ENCODE measurements around the gene PWWP2B.
"Not testable (repeated sequence)": the region's sequence is repeated elsewhere in the genome, so short reads cannot be mapped to it uniquely, and the experiment has no call there.

Gene PWWP2B

DNA sequence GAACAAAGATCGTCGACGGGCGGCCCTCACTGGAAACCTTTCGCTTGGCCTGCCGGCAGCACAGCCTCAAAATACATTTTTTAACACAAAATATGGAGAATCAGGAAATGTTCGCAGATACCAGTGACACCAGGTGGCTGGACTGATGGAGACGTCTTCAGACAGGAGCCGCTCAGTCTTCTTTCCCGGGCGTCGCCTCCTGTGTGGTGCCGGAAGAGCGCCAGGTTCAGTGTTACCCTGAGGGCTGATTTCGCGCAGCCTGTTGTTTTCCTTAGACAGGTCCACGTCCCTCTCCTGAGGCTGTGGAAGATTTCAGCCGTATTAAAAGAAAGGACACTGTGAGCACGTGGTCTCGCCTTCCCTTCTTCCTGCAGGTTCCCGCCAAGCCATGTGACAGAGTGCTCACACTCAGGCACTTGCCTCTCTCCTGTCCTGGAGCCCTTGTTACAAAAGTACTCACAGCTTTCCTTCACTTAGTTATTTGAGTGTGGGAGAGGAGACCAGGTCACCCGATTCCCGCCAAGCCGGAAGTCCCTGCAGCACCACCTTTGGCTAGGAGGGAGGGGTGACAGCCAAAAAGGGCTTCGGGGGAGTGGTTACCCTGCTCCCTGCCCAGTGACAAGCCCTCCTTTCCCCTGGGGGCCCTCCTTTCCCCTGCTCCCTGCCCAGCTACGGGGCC is 21.7 kb upstream of the PWWP2B start:
- Histone ChIP-seq H3K4me3 (ENCODE audit: low read length) (no peak overlapping the region), H3K9me3 (replicated peaks; ENCODE audit: low read length) (no peaks in the 10 kb centered on the region), H3K27me3 (ENCODE audit: control insufficient read depth, insufficient read depth, low read length) (no peaks in the 10 kb centered on the region), H3K36me3 (ENCODE audit: insufficient read depth, low read length) (no peaks in the 10 kb centered on the region), H3K4me2 (ENCODE audit: low read length) (no peak overlapping the region), H3K9ac (ENCODE audit: low read depth, low read length) (no peak overlapping the region), H3K4me1 (ENCODE audit: control insufficient read depth, insufficient read depth, low read length) (no peaks in the 10 kb centered on the region)

DNA sequence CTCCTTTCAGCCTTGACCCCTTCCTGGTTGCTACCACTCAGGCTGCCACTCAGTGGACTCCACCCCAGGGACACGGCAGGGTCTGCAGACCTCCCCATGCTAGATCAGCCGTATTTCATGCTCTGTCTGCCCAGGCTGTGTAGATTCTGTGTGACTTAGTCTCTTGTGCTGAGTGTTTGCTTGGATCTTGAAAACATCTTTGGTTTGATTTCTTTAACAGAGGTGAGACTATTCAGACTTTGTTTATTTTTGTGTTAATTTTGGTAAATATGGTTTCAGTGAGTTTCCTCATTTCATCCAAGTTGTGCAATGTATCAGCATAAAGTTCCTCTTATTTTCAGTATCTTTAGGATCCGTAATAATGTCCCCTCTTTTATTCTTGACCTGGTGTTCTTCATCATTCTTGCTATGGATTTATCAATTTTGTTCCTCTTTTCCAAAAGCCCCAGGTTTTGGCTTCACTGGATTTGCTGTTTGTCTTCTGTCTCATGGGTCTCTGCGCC is 21.2 kb upstream of the PWWP2B start:
- Histone ChIP-seq H3K9me3 (replicated peaks; ENCODE audit: low read length) (no peaks in the 10 kb centered on the region), H3K4me2 (ENCODE audit: low read length) (no peak overlapping the region), H3K4me3 (ENCODE audit: low read length) (no peak overlapping the region), H3K27me3 (ENCODE audit: control insufficient read depth, insufficient read depth, low read length) (no peaks in the 10 kb centered on the region), H3K36me3 (ENCODE audit: insufficient read depth, low read length) (no peaks in the 10 kb centered on the region), H3K4me1 (ENCODE audit: control insufficient read depth, insufficient read depth, low read length) (no peaks in the 10 kb centered on the region), H3K9ac (ENCODE audit: low read depth, low read length) (no peak overlapping the region)

DNA sequence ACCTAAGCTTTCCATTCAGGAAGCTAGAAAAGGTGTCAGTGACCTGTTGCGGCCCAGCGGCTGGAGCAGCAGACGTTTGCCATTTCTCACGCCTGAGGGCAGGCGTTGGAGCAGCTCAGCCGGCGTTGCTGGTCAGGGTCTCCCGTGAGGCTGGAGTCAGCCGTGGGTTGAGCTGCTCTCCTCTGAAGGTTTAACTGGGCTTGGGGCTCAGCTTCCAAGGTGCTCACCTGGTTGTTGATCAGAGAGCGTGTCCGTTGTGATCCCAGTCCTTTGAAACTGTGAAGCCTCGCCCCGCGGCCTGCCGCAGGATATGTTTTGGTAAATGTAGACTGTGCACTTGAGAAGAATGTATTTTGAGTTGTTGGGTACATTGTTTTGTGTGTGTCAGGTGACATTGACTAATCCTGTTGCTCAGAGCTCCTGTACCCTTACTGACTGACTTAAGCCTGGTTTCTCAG is 20.6 kb upstream of the PWWP2B start:
- Histone ChIP-seq H3K27me3 (ENCODE audit: control insufficient read depth, insufficient read depth, low read length) (no peaks in the 10 kb centered on the region), H3K4me3 (ENCODE audit: low read length) (no peak overlapping the region), H3K4me2 (ENCODE audit: low read length) (no peak overlapping the region), H3K9me3 (replicated peaks; ENCODE audit: low read length) (no peaks in the 10 kb centered on the region), H3K9ac (ENCODE audit: low read depth, low read length) (no peak overlapping the region), H3K36me3 (ENCODE audit: insufficient read depth, low read length) (no peaks in the 10 kb centered on the region), H3K4me1 (ENCODE audit: control insufficient read depth, insufficient read depth, low read length) (no peaks in the 10 kb centered on the region)

DNA sequence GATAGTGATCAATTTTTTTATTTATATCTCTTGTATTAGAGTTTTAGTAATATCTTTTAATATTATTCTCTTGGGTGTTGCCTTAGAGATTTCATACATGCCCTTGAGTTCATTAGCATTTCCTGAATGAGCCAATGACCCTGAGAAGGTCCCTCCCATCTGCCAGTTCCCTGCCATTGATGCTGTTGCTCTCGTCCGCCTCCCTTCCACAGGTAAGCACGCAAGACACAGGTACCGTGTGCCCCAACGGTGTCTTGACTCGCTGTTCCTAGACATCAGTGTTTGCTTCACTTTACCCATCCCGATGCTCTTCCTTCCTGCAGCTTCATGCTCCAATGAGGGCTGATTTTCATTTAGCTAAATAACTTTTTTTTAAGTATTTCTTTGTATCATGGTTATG is 19.7 kb upstream of the PWWP2B start:
- no peaks in the 10 kb centered on the region for H3K9me3 ChIP-seq (replicated peaks; ENCODE audit: low read length)
- no peaks in the 10 kb centered on the region for H3K36me3 ChIP-seq (ENCODE audit: insufficient read depth, low read length)
- no peak overlapping the region for H3K4me2 ChIP-seq (ENCODE audit: low read length)
- H3K4me1 ChIP-seq (ENCODE audit: control insufficient read depth, insufficient read depth, low read length) = peaks cover 6% of the 10 kb centered on the region
- H3K27me3 ChIP-seq (ENCODE audit: control insufficient read depth, insufficient read depth, low read length) = no peaks in the 10 kb centered on the region
- H3K9ac ChIP-seq (ENCODE audit: low read depth, low read length) = no peak overlapping the region
- H3K4me3 ChIP-seq (ENCODE audit: low read length) = no peak overlapping the region

DNA sequence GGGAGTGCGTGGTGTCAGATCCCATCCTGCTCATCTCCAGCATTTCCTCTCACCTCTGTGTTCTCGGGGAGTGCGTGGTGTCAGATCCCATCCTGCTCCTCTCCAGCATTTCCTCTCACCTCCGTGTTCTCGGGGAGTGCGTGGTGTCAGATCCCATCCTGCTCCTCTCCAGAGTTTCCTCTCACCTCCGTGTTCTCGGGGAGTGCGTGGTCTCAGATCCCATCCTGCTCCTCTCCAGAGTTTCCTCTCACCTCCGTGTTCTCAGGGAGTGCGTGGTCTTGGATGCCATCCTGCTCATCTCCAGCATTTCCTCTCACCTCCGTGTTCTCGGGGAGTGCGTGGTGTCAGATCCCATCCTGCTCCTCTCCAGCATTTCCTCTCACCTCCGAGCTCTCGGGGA is 18.0 kb upstream of the PWWP2B start:
- not testable (repeated sequence) for H3K4me1 ChIP-seq (ENCODE audit: control insufficient read depth, insufficient read depth, low read length); H3K9ac ChIP-seq (ENCODE audit: low read depth, low read length); H3K36me3 ChIP-seq (ENCODE audit: insufficient read depth, low read length)

DNA sequence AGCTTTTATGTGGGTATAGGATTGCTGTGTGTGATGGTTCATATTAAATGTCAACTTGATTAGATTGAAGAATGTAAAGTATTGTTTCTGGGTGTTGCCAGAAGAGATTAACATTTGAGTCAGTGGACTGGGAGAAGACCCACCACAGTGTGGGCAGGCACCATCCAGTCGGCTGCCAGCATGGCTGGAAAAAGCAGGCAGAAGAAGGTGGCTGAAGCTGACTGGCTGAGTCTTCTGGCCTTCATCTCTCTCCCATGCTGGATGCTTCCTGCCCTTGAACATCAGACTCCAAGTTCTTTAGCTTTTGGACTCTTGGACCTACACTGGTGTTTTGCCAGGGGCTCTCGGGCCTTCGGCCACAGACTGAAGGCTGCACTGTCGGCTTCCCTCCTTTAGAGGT is 16.0 kb upstream of the PWWP2B start:
- H3K27me3 ChIP-seq (ENCODE audit: control insufficient read depth, insufficient read depth, low read length); H3K4me3 ChIP-seq (ENCODE audit: low read length); H3K4me2 ChIP-seq (ENCODE audit: low read length); H3K9ac ChIP-seq (ENCODE audit: low read depth, low read length); H3K36me3 ChIP-seq (ENCODE audit: insufficient read depth, low read length); H3K4me1 ChIP-seq (ENCODE audit: control insufficient read depth, insufficient read depth, low read length); H3K9me3 ChIP-seq (replicated peaks; ENCODE audit: low read length): not testable (repeated sequence)

More for the DNA sequence above, 18.0 kb upstream of the PWWP2B start:
- H3K4me2 ChIP-seq (ENCODE audit: low read length); H3K9me3 ChIP-seq (replicated peaks; ENCODE audit: low read length); H3K27me3 ChIP-seq (ENCODE audit: control insufficient read depth, insufficient read depth, low read length); H3K4me3 ChIP-seq (ENCODE audit: low read length): not testable (repeated sequence)

DNA sequence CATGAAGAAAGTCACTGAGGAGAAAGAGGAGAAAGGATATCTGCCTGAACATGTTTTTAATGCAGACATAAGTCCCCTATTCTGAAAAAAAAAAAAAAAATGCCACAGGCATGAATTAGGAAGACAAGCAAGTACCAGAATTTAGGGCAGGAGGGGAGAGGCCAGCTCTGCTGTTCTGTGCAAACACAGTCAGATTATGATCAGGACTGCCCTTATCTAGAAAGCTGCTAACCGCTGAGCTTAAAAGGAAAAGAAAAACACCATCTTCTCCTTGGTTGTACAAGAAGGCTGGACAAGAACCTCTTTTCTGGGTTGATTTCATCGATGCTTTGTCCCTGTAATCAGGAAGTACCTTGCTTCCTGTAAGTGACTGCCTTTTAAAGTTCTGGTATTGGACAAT is 15.3 kb upstream of the PWWP2B start:
- no peak overlapping the region for H3K4me3 ChIP-seq (ENCODE audit: low read length)
- no peaks in the 10 kb centered on the region for H3K27me3 ChIP-seq (ENCODE audit: control insufficient read depth, insufficient read depth, low read length)
- H3K4me2 ChIP-seq (ENCODE audit: low read length) = no peak overlapping the region
- no peaks in the 10 kb centered on the region for H3K36me3 ChIP-seq (ENCODE audit: insufficient read depth, low read length)
- H3K4me1 ChIP-seq (ENCODE audit: control insufficient read depth, insufficient read depth, low read length) = peaks cover 8% of the 10 kb centered on the region
- no peaks in the 10 kb centered on the region for H3K9me3 ChIP-seq (replicated peaks; ENCODE audit: low read length)
- no peak overlapping the region for H3K9ac ChIP-seq (ENCODE audit: low read depth, low read length)

DNA sequence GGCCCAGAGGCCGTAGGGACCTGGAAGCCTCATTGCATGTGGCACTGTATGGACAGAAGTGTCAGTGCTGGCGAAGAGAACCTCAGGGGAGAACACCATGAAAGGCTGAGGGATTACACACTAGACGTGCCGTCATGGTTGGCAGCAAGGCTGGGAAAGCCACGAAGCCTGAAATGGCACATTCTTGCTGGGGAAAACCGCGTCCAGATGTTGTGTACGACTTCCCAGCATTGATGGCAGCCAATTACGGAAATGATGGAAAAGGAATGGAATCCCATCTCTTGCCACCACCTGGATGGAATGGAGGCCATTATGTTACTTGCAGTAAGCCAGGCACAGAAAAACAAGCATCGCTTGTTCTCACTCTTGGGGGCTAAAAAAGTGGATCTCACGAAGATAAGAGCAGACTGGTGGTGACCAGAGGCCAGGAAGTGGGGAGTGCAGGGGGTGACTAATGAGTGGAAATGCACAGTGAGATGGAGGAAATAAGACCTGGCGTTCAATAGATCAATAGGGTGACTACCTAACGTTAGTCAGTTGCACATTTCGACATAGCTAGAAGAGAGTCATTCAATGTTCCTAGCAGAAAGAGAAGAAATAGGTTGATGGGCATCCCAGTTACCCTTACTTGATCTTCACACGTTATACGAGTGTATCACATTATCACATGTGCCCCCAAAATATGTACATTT is 14.6 kb upstream of the PWWP2B start:
- no peaks in the 10 kb centered on the region for H3K36me3 ChIP-seq (ENCODE audit: insufficient read depth, low read length)
- H3K9ac ChIP-seq (ENCODE audit: low read depth, low read length) = no peak overlapping the region
- H3K9me3 ChIP-seq (replicated peaks; ENCODE audit: low read length) = no peaks in the 10 kb centered on the region
- no peaks in the 10 kb centered on the region for H3K27me3 ChIP-seq (ENCODE audit: control insufficient read depth, insufficient read depth, low read length)
- no peak overlapping the region for H3K4me2 ChIP-seq (ENCODE audit: low read length)
- H3K4me3 ChIP-seq (ENCODE audit: low read length) = no peak overlapping the region
- H3K4me1 ChIP-seq (ENCODE audit: control insufficient read depth, insufficient read depth, low read length) = peaks cover 8% of the 10 kb centered on the region

DNA sequence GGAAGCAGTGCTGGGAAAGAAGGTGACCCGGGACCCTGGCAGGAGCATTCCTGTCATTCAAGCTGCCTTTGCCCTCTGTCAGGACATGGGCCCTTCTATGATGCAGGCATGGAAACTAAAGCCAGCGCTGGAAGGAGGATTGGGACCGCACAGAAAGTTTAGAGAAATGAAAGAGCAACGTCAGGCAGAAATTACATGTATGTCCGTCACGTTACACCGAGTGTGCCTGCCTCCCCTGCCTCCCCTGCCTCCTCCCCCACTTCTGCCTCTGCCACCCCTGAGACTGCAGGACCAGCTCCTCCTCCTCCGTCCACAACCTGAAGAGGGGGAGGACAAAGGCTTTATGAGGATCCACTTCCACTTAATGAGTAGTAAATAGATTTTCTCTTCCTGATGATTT is 13.9 kb upstream of the PWWP2B start:
- H3K4me1 ChIP-seq (ENCODE audit: control insufficient read depth, insufficient read depth, low read length) = peaks cover 8% of the 10 kb centered on the region
- H3K9ac ChIP-seq (ENCODE audit: low read depth, low read length) = no peak overlapping the region
- H3K36me3 ChIP-seq (ENCODE audit: insufficient read depth, low read length) = no peaks in the 10 kb centered on the region
- no peak overlapping the region for H3K4me3 ChIP-seq (ENCODE audit: low read length)
- H3K27me3 ChIP-seq (ENCODE audit: control insufficient read depth, insufficient read depth, low read length) = no peaks in the 10 kb centered on the region
- H3K4me2 ChIP-seq (ENCODE audit: low read length) = no peak overlapping the region
- H3K9me3 ChIP-seq (replicated peaks; ENCODE audit: low read length) = no peaks in the 10 kb centered on the region

DNA sequence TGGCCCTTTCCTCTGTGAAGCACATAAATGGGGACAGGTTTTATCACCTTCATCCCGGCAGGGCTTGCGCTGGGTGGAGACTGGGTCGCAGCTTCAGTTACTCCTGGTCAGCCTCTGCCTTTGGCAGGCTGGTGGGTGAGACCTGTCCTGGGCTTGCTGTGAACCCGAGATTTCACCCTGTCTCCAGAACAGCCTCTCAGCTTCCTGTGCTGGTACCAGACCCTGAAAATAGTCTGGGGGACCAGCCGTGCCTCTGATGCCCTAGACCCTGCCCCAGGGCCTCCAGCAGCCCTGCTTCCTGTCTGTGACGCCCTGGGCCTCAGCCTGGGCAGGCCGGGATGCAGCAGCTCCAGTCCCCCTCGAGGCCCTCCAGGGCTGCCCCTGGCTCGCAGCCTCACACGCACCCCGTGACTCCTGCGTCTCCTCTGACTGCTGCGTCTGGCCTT is 13.2 kb upstream of the PWWP2B start:
- Histone ChIP-seq H3K36me3 (ENCODE audit: insufficient read depth, low read length) (no peaks in the 10 kb centered on the region), H3K9me3 (replicated peaks; ENCODE audit: low read length) (no peaks in the 10 kb centered on the region), H3K27me3 (ENCODE audit: control insufficient read depth, insufficient read depth, low read length) (peaks cover under 1% of the 10 kb centered on the region), H3K4me1 (ENCODE audit: control insufficient read depth, insufficient read depth, low read length) (peaks cover 8% of the 10 kb centered on the region), H3K4me2 (ENCODE audit: low read length) (no peak overlapping the region), H3K9ac (ENCODE audit: low read depth, low read length) (no peak overlapping the region), H3K4me3 (ENCODE audit: low read length) (no peak overlapping the region)

DNA sequence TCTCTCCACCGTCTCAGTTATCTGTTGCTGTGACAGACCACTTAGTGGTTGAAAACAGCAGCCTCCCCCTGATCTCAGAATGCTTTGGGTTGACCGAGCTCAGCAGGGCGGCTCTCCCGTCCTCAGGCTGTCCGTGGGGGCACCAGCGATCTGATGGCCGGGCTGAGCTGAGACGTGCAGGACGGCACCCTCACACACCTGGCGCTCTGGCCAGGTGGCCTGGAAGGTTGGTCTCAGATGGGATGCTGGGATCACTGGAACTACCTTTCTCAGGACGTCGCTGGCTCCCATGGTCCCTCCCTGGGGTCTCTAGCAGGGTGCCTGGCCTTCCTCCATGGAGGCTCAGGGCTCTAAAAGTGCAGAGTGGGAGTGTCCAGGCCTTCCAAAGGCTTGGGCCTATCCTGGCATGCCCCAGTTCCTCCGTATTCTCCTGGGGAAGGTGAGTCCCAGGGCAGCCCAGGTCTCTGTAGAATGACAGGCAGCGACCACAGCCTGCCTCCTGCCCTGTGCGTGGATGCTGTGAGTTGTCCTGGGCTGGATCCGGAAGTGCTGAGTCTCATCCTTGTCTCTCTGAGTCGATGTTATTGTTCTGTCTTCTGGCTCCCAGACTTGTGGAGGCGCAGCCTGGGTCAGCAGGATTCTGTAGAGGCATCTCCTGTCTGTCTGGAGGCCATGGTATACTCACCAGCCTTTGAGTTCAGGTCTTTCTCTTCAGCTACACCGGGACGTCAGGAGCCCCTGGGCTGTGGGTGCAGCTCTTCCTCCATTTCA is 12.2 kb upstream of the PWWP2B start:
- Histone ChIP-seq H3K4me2 (ENCODE audit: low read length) (no peak overlapping the region), H3K9ac (ENCODE audit: low read depth, low read length) (no peak overlapping the region), H3K4me1 (ENCODE audit: control insufficient read depth, insufficient read depth, low read length) (peaks cover 8% of the 10 kb centered on the region), H3K4me3 (ENCODE audit: low read length) (no peak overlapping the region), H3K36me3 (ENCODE audit: insufficient read depth, low read length) (no peaks in the 10 kb centered on the region), H3K9me3 (replicated peaks; ENCODE audit: low read length) (no peaks in the 10 kb centered on the region), H3K27me3 (ENCODE audit: control insufficient read depth, insufficient read depth, low read length) (peaks cover 10% of the 10 kb centered on the region)
